Mammary epithelial cell (primary cell): ENCODE data around the gene LEUTX.

Source experiments
- CTCF ChIP-seq, 2 donors: IDR thresholded peaks in 1 of 2; conservative IDR thresholded peaks in 1 of 2; 2 replicates each; pipeline ENCODE4 v1.5.1; 2011 to 2012; ENCODE audit warnings: inconsistent platforms in 2 of 2, low read length in 2 of 2, mild to moderate bottlenecking in 2 of 2, control low read depth in 1 of 2, low read depth in 1 of 2; ENCODE audit not compliant: insufficient read depth in 1 of 2; ENCODE audit errors: extremely low read depth in 1 of 2
- EZH2 ChIP-seq: IDR thresholded peaks from 2 replicates; pipeline ENCODE4 v1.6.1; 2012; ENCODE audit warnings: low read length, inconsistent platforms, borderline replicate concordance

GRCh38 chr19:39819786-39820185 lies 41.1 kb downstream of the LEUTX start:
- TF ChIP-seq CTCF (conservative IDR thresholded peaks at IDR 0.05 in 1 of 2, IDR thresholded peaks at IDR 0.05 in 1 of 2; ENCODE audit: extremely low read depth in 1 of 2, insufficient read depth in 1 of 2, low read depth in 1 of 2, low read length in 2 of 2) (no peak), EZH2 (no peak)
